Choroid plexus epithelial cell (primary cell): ENCODE measurements around the gene MAD1L1.
"Not testable (repeated sequence)": the region's sequence is repeated elsewhere in the genome, so short reads cannot be mapped to it uniquely, and the experiment has no call there.

Source experiments
- DNase-seq: peaks from one replicate; pipeline ENCODE4 v3.0.0-alpha.2; 2010; ENCODE audit warnings: low read depth
- H3K4me3 ChIP-seq: 2 replicates; pipeline ENCODE4 v1.5.1; 2011; ENCODE audit warnings: low read depth, mild to moderate bottlenecking, control low read depth, low read length, moderate library complexity
- TF ChIP-seq, protein P1 (sequence below): conservative IDR thresholded peaks from 2 replicates; pipeline ENCODE4 v1.5.1; 2011; ENCODE audit warnings: low read depth, mild to moderate bottlenecking, control low read depth, inconsistent platforms, low read length, moderate library complexity

Gene MAD1L1

DNA sequence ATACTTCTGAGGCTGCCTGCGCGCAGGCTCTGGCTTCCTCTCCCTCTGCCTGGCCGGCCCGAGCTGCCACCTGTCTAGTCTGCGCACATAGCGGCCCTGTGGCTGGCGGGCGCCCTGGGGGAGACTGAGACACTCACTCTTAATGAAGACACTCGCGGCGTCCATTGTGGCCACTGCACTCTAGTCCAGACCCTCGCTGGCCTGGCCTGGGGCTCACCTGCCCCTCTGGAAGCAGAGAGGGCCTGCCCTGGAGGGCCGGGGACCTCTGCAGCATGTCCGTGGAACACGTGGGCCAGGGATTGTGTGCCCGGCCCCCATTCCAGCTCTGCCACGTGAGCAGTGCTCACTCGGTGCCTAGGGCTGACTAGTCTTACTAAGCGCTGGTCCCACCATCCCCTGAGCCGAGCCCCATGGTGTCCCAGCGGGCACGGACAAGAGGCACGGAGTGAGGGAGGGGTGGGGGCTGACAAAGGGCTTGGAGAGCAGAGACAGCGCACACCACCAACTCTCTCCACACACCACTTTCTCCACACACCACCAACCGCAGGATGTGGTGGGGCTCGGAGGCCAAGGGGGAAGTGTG is 413.4 kb downstream of the MAD1L1 start:
- DNase-seq = no peak
- TF ChIP-seq, protein P1, sequence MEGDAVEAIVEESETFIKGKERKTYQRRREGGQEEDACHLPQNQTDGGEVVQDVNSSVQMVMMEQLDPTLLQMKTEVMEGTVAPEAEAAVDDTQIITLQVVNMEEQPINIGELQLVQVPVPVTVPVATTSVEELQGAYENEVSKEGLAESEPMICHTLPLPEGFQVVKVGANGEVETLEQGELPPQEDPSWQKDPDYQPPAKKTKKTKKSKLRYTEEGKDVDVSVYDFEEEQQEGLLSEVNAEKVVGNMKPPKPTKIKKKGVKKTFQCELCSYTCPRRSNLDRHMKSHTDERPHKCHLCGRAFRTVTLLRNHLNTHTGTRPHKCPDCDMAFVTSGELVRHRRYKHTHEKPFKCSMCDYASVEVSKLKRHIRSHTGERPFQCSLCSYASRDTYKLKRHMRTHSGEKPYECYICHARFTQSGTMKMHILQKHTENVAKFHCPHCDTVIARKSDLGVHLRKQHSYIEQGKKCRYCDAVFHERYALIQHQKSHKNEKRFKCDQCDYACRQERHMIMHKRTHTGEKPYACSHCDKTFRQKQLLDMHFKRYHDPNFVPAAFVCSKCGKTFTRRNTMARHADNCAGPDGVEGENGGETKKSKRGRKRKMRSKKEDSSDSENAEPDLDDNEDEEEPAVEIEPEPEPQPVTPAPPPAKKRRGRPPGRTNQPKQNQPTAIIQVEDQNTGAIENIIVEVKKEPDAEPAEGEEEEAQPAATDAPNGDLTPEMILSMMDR = no peak
- no peak overlapping the region for H3K4me3 ChIP-seq

DNA sequence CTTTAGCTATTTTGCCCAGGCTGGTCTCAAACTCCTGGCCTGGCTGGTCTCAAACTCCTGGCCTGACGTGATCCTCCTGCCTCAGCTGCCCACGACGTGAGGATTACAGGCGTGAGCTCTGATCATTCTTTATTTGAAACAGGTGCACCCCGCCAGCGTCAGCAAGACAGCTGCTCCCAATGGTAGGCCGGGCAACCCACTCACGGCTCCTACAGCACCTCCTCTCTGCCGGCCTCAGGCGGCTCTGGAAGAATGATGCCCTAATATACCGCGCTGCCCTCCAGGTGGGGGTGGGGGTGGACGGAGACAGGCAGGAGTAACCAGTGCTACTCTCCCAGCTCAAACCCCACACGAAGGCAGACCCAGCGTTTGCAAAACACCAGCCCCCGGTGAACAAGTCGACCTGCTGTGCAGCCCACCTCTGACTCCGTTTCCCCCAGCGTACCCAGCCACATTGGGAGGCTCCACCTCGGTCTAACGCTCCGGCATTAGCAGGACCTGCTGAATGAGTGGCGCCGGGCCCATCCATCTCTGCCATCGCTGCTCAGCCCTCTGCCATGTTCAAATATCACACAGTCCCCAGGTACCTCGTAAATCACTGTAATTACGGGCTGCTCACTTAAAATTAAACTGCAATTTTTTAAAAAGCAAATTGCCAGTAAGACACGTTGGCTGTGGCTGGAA is 414.0 kb downstream of the MAD1L1 start:
- no peak for DNase-seq
- TF ChIP-seq, protein P1 = no peak
- no peak overlapping the region for H3K4me3 ChIP-seq

DNA sequence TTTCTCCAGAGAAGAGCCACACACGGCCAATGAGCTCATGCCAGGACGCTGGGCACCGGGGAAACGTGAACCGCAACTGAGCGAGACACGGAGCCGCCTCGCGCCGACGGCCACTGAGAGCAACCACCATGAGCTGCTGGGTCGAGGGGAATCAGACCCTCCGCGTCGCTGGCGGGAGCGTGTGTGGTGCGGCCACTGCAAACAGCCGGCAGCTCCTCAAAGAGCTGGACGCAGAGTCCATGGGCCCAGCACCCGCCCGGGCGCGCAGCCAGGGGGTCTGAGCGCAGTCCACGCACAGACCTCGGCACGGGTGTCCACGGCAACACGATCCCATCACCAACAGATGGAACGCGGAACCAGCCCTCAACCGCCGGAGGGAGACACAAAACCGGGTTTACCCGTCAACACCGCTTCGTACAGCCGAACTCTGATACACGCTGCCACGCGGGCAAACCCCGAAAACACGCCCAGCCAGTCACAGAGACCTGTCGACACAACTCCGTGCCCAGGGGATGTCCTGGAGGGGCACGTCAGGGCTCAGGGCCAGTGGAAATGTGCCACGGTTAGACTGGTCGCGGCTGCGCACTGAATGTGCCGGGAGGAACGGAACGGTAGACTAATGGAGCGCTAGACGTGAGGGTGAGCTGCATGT is 415.6 kb downstream of the MAD1L1 start:
- TF ChIP-seq, protein P1 = no peak
- no peak for DNase-seq
- H3K4me3 ChIP-seq = no peak overlapping the region

DNA sequence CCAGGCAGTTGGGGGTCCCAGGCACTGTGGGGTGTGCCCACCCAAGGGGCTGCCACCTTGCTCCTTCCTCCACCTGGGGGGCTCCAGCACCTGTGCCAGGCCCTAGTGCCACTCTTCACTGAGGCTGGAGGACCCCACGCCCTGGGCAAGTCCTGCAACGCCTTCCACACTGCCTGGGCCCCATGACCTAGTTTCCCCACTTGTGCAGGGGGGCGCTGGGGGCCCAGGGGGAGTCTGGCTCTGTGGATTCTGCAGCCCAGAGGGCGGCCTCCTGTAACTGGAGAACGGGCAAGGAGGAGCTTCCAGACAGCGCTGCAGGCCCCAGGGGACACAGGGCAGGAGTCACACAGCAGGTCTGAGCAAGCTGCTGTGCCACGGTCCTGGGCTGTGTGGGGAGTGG is 416.3 kb downstream of the MAD1L1 start:
- H3K4me3 ChIP-seq = not testable (repeated sequence)
- peak; percentile 21 for DNase-seq

DNA sequence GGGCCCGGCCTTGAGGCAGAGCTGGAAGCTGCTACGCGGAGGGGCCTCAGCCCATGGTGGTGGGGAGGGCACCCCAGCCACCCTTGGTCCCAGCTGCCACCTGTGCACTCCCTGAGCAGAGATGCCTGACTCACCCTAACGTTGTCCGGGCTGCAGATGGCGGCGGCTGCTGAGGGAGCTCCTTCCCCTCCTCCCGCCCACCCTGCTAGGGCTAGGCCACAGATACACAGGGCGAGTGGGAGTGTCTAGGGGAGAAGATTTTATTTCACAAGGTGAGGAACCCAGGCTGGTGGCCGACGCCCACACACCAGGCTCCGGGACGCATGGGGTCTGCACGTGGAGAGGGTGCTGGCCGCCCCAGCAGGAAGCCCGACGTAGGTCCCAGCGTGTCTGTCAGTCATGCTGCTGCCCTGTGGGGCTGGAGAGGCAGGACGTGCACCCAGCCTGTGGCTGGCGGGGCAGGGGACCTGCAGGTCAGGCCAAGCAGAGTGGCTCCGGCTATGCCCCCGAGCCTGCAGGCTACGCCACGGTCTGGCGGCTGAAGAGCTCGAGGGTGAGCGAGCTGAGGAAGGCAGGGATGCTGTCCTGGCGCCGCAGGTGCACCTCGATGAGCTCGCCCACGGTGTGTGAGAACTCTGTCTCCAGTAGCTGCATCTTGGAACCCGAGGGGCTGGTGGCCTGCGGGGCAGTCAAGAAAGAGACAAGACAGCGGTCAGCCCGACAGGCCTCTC is 417.0 kb downstream of the MAD1L1 start:
- DNase-seq = not testable (repeated sequence)

DNA sequence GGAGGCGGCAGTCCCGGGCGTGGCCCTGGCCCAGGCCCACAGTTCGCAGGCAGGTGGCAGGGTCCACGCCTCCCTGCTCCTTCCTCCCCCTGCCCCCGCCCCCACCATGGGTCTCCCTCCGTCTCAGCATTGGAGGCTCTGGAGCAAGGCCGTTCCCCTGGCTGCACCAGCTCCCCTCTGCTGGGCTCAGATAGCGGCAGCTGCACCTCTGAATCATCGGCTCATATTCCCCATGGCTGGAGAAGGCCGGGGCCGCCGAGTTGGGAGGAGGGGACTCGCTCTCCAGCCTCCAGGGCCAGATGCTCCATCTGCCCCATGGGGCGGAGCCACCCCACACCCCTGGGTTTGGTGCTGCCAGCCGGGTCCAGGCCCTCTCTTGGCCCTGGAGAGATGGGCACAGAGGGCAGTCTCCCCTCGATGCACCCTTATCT is 417.7 kb downstream of the MAD1L1 start:
- no peak overlapping the region for H3K4me3 ChIP-seq
- DNase-seq = no peak
- TF ChIP-seq, protein P1 = no peak

More for the DNA sequence above, 417.0 kb downstream of the MAD1L1 start:
- H3K4me3 ChIP-seq = not testable (repeated sequence)

DNA sequence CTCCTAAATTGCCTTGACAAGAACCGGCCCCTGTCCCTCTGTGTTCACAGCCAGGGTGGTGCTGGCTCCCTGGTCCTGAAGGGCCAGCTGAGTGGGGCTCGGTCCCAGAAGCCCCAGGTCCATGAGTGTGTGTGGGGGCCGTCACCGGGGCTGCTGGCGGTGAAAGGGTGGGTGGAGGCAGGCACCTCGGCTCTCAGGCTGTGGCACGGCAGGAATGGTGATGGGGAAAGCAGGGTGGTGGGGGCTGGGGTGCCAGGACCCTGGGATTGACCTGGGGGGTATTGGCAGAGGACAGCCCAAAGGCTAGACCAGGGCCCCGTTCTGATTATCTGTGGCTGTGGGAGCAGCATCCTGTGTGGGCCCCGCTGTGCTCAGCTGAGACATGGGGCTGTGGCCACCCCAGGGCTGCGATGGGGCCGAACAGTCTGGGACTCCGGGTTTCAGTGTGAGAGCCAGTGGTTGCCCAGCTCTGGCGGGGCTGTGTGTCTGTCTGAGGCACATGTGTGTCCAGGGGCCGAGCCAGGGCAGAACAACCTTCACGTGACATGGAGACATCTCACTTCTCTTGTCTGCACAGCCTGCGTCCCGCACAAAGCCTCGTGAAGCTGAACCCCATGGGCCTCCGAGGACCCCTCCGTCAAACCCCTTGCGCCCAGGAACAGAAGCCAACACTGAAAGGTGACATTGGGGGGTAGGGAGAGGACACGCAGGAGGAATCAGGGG is 418.5 kb downstream of the MAD1L1 start:
- no peak overlapping the region for H3K4me3 ChIP-seq
- TF ChIP-seq, protein P1 = no peak
- DNase-seq = no peak
